ENCODE measurements around the gene WBP2NL.

Gene WBP2NL

DNA sequence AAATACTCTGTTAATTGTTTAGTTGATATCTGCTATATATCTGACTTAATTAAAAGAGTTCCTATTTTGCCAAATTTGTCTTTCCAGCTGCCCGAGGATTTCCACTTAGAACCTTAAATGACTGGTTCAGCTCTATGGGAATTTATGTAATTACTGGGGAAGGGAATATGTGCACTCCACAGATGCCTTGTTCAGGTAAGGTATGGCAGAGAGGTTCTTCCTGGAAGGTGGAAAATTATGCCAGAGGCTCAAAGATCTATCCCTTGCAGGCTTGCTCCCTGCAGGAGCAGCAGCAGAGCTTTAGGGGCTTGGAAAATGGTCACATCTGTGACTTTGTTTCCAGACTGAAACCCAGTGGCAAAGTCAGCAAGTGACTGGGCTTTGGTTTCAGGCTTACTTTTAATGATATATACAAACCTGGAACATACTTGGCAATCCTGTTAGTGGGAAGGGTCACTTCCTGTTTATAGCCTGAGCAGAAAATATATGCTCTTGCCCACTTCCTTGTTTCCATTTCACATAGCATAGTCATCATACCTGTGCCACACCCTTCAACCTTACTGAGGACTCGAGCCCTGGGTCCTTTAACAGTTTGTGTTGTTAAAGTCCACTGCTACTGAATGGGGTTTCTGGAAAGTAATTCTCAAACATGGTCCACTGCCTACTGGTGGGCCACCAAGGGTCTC is 23.7 kb downstream of the WBP2NL start:
- Histone ChIP-seq H3K9me3 (no peaks in the 10 kb centered on the region), H3K36me3 (no peaks in the 10 kb centered on the region), H3K4me1 (ENCODE audit: control insufficient read depth in 1 of 2, insufficient read depth in 1 of 2, low read depth in 1 of 2, low read length in 1 of 2) (peaks cover 7% of the 10 kb centered on the region in 2 experiments), H3K27me3 (no peaks in the 10 kb centered on the region), H3K27ac (no peak overlapping the region), H3K4me3 (ENCODE audit: low read depth in 1 of 2, low read length in 1 of 2) (no peak overlapping the region)
- no peak for TF ChIP-seq CTCF (IDR thresholded peaks at IDR 0.05)

GRCh38 chr22:42025421-42025820 is 26.8 kb downstream of the WBP2NL start:
- peaks cover 7% of the 10 kb centered on the region in 2 experiments for H3K4me1 ChIP-seq (ENCODE audit: control insufficient read depth in 1 of 2, insufficient read depth in 1 of 2, low read depth in 1 of 2, low read length in 1 of 2)
- H3K27me3 ChIP-seq = no peaks in the 10 kb centered on the region
- no peak for TF ChIP-seq CTCF (IDR thresholded peaks at IDR 0.05)
- H3K9me3 ChIP-seq = no peaks in the 10 kb centered on the region
- no peak overlapping the region for H3K27ac ChIP-seq
- H3K4me3 ChIP-seq (ENCODE audit: low read depth in 1 of 2, low read length in 1 of 2) = no peak overlapping the region
- no peaks in the 10 kb centered on the region for H3K36me3 ChIP-seq

DNA sequence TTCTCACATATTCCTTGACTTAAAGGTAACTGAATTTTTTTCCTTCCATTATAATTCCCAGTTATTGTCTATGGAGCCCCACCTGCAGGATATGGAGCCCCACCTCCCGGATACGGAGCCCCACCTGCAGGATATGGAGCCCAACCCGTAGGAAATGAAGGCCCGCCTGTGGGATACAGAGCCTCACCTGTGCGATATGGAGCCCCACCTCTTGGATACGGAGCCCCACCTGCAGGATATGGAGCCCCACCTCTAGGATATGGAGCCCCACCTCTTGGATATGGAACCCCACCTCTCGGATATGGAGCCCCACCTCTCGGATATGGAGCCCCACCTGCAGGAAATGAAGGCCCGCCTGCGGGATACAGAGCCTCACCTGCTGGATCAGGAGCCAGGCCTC is 28.1 kb downstream of the WBP2NL start:
- H3K4me3 ChIP-seq (ENCODE audit: low read depth in 1 of 2, low read length in 1 of 2) = no peak overlapping the region
- H3K36me3 ChIP-seq = no peaks in the 10 kb centered on the region
- no peaks in the 10 kb centered on the region for H3K9me3 ChIP-seq
- peaks cover 7% of the 10 kb centered on the region in 2 experiments for H3K4me1 ChIP-seq (ENCODE audit: control insufficient read depth in 1 of 2, insufficient read depth in 1 of 2, low read depth in 1 of 2, low read length in 1 of 2)
- TF ChIP-seq CTCF (IDR thresholded peaks at IDR 0.05) = no peak
- H3K27me3 ChIP-seq = no peaks in the 10 kb centered on the region
- no peak overlapping the region for H3K27ac ChIP-seq

- Histone ChIP-seq H3K36me3 (no peaks in the 10 kb centered on the region), H3K4me1 (ENCODE audit: control insufficient read depth in 1 of 2, insufficient read depth in 1 of 2, low read depth in 1 of 2, low read length in 1 of 2) (no peaks in the 10 kb centered on the region), H3K27ac (no peak overlapping the region), H3K9me3 (peaks cover 11% of the 10 kb centered on the region), H3K4me3 (ENCODE audit: low read depth in 1 of 2, low read length in 1 of 2) (no peak overlapping the region), H3K27me3 (no peaks in the 10 kb centered on the region)
- no peak for TF ChIP-seq CTCF (IDR thresholded peaks at IDR 0.05)
Observed at GRCh38 chr22:42033263-42034181, 34.9 kb downstream of the WBP2NL start.

DNA sequence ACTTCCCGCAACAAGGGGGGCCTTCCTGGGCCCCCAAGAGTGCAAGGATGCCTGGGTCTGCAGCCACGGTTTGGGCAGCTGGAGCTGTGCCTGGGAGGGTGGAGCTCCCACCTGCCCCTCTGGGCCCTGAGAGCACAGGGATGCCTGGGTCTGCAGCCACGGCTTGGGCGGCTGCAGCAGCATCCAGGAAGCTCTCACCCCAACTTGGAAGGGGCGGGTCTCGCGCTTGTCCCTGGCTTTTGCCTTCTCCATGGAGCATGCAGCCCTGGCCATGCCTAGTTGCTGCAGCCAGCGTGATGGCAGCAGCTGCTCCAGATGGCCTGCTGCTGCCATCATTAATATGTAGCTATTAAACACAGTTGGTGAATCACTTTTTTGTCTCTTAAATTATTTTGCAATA is 36.7 kb downstream of the WBP2NL start:
- TF ChIP-seq CTCF (IDR thresholded peaks at IDR 0.05) = no peak
- Histone ChIP-seq H3K27me3 (no peaks in the 10 kb centered on the region), H3K36me3 (no peaks in the 10 kb centered on the region), H3K9me3 (peaks cover 11% of the 10 kb centered on the region), H3K4me1 (ENCODE audit: control insufficient read depth in 1 of 2, insufficient read depth in 1 of 2, low read depth in 1 of 2, low read length in 1 of 2) (no peaks in the 10 kb centered on the region), H3K4me3 (ENCODE audit: low read depth in 1 of 2, low read length in 1 of 2) (no peak overlapping the region), H3K27ac (no peak overlapping the region)
